Lower lobe of right lung (tissue), 2 donors: ENCODE results near the gene BLTP3A. TPM values are rescaled to one million over a fixed set of nuclear protein-coding genes. Genes with fewer than 3 reads are reported as not detected.
"Not testable (repeated sequence)": the region's sequence is repeated elsewhere in the genome, so short reads cannot be mapped to it uniquely, and the experiment has no call there.

Experiments used
- ATAC-seq, 2 donors: fragments of 200-7000 bp; cut with Tn5 transposase; one replicate each; pipeline ENCODE4 v1.9.1; 2020 to 2022; ENCODE audit warnings: mild to moderate bottlenecking in 2 of 2, moderate library complexity in 2 of 2
- DNase-seq: peaks from one replicate; pipeline ENCODE4 v3.0.0-alpha.2; 2020
- H3K27ac ChIP-seq: fragments of 200-600 bp; one replicate; pipeline ENCODE4 v1.8.0; 2022
- H3K27me3 ChIP-seq: fragments of 200-600 bp; one replicate; pipeline ENCODE4 v1.8.0; 2022; ENCODE audit warnings: low read depth
- H3K36me3 ChIP-seq: fragments of 200-600 bp; one replicate; pipeline ENCODE4 v1.8.0; 2022; ENCODE audit warnings: mild to moderate bottlenecking
- H3K4me1 ChIP-seq: fragments of 200-600 bp; one replicate; pipeline ENCODE4 v1.8.0; 2022
- H3K4me3 ChIP-seq: fragments of 200-600 bp; one replicate; pipeline ENCODE4 v1.8.0; 2022; ENCODE audit warnings: mild to moderate bottlenecking
- H3K9me3 ChIP-seq: fragments of 200-600 bp; one replicate; pipeline ENCODE4 v1.8.0; 2022
- CTCF ChIP-seq: fragments of 200-600 bp; IDR thresholded peaks from one replicate; pipeline ENCODE4 v1.8.0; 2022; ENCODE audit warnings: antibody characterized with exemption, mild to moderate bottlenecking
- intact Hi-C: fragments of 100-400 bp; cut with DNase I; formaldehyde crosslinking; loops from one replicate; pipeline ENCODE4 v1.11.0; 2022
- total RNA-seq: library from RNA; stranded (reverse); fragmentation: NEBNext Ultra II Directional; extraction: Animal tissue kit (Norgen Biotek cat#: 25700); gene quantifications from one replicate; pipeline ENCODE4 v1.2.1, GENCODE V29; 2021
- donor health status: DM: no; HTN: yes; CAD: no; lungs with severe emphysema.

Gene BLTP3A
- total RNA-seq, 1 donor from 2014 or later: 14.1 TPM

GRCh38 chr6:34774967-34775366, 16.9 kb upstream of the BLTP3A start:
- no peak for TF ChIP-seq CTCF
- Histone ChIP-seq H3K4me3 (no peak overlapping the region), H3K4me1 (no peaks in the 10 kb centered on the region), H3K36me3 (peaks cover 85% of the 10 kb centered on the region), H3K9me3 (no peaks in the 10 kb centered on the region), H3K27me3 (no peaks in the 10 kb centered on the region), H3K27ac (no peak overlapping the region)
- ATAC-seq: no peak
- DNase-seq: no peak
- intact Hi-C loops: no loop called here

- intact Hi-C loops, H3K27ac ChIP-seq, H3K4me1 ChIP-seq, ATAC-seq, H3K27me3 ChIP-seq, H3K36me3 ChIP-seq, H3K9me3 ChIP-seq, DNase-seq, H3K4me3 ChIP-seq: not testable (repeated sequence)
Measured at GRCh38 chr6:34785375-34785774, 6.5 kb upstream of the BLTP3A start.

GRCh38 chr6:34787152-34787551, 4.7 kb upstream of the BLTP3A start:
- intact Hi-C loops, H3K36me3 ChIP-seq, DNase-seq, H3K4me1 ChIP-seq, ATAC-seq, H3K27ac ChIP-seq, H3K9me3 ChIP-seq, H3K4me3 ChIP-seq, H3K27me3 ChIP-seq: not testable (repeated sequence)

- DNase-seq (no peak), ATAC-seq (no peak)
- Histone ChIP-seq H3K4me1 (peaks cover 11% of the 10 kb centered on the region), H3K4me3 (no peak overlapping the region), H3K9me3 (no peaks in the 10 kb centered on the region), H3K27ac (no peak overlapping the region), H3K27me3 (no peaks in the 10 kb centered on the region), H3K36me3 (no peaks in the 10 kb centered on the region)
- no peak for TF ChIP-seq CTCF
- intact Hi-C loops: no loop called here
Measured at GRCh38 chr6:34788111-34788510, 3.8 kb upstream of the BLTP3A start.

- peak; percentile 29 to 43 for ATAC-seq
- peaks cover 28% of the 10 kb centered on the region for H3K4me1 ChIP-seq
- H3K4me3 ChIP-seq: peak overlapping the region; percentile 79
- DNase-seq: peak; percentile 61
- intact Hi-C loops: no loop called here
- no peak for TF ChIP-seq CTCF
- no peaks in the 10 kb centered on the region for H3K9me3 ChIP-seq
- H3K36me3 ChIP-seq: no peaks in the 10 kb centered on the region
- no peaks in the 10 kb centered on the region for H3K27me3 ChIP-seq
- peak overlapping the region; percentile 94 for H3K27ac ChIP-seq
Measured at GRCh38 chr6:34791164-34791700, 651 bp upstream of the BLTP3A start.

GRCh38 chr6:34792605-34793500, 970 bp downstream of the BLTP3A start:
- no peak for DNase-seq
- no peaks in the 10 kb centered on the region for H3K9me3 ChIP-seq
- intact Hi-C loops: no loop called here
- H3K27ac ChIP-seq: peak overlapping the region; percentile 94
- H3K4me1 ChIP-seq: peaks cover 28% of the 10 kb centered on the region
- no peaks in the 10 kb centered on the region for H3K27me3 ChIP-seq
- peak overlapping the region; percentile 79 for H3K4me3 ChIP-seq
- ATAC-seq: peak; percentile 54 to 63
- no peaks in the 10 kb centered on the region for H3K36me3 ChIP-seq
- TF ChIP-seq CTCF: no peak
